Fibroblast of lung (primary cell): ENCODE results near the gene PUDP. TPM values are rescaled to one million over a fixed set of nuclear protein-coding genes. Genes with fewer than 3 reads are reported as not detected.

Source experiments
- DNase-seq, 2 donors: peaks; one replicate each; pipeline versions ENCODE4 v3.0.0 to v3.0.0-alpha.2; 2010; ENCODE audit warnings: low read depth in 2 of 2
- H2AFZ ChIP-seq: 2 replicates; pipeline ENCODE4 v1.5.1; 2012; ENCODE audit warnings: low read length, control low read depth, inconsistent platforms
- H3K27ac ChIP-seq: 2 replicates; pipeline ENCODE4 v1.5.1; 2011; ENCODE audit warnings: low read length, control low read depth; ENCODE audit not compliant: insufficient read depth
- H3K27me3 ChIP-seq: 2 replicates; pipeline ENCODE4 v1.5.1; 2011; ENCODE audit warnings: mild to moderate bottlenecking, low read length; ENCODE audit not compliant: control insufficient read depth, insufficient read depth
- H3K36me3 ChIP-seq: 2 replicates; pipeline ENCODE4 v1.5.1; 2011; ENCODE audit warnings: low read length; ENCODE audit not compliant: control insufficient read depth, insufficient read depth
- H3K4me1 ChIP-seq: 2 replicates; pipeline ENCODE4 v1.5.1; 2011; ENCODE audit warnings: low read length; ENCODE audit not compliant: control insufficient read depth, insufficient read depth; ENCODE audit errors: extremely low read depth
- H3K4me2 ChIP-seq: 2 replicates; pipeline ENCODE4 v1.5.1; 2011; ENCODE audit warnings: low read length, control low read depth; ENCODE audit not compliant: insufficient read depth; ENCODE audit errors: extremely low read depth
- H3K4me3 ChIP-seq, 4 experiments: fragments of 200-600 bp in 1 of 4; sonication (generic) in 1 of 4; replicated peaks in 1 of 4; 2 replicates each; pipeline ENCODE4 v1.5.1; 2011 to 2016; ENCODE audit warnings: low read length in 4 of 4, low read depth in 3 of 4, mild to moderate bottlenecking in 3 of 4, control low read depth in 2 of 4, inconsistent platforms in 1 of 4, mixed read lengths in 1 of 4; ENCODE audit not compliant: insufficient read depth in 1 of 4; ENCODE audit errors: control extremely low read depth in 1 of 4
- H3K79me2 ChIP-seq: 2 replicates; pipeline ENCODE4 v1.5.1; 2012; ENCODE audit warnings: mild to moderate bottlenecking, low read length, inconsistent platforms; ENCODE audit not compliant: control insufficient read depth, insufficient read depth
- H3K9ac ChIP-seq: 2 replicates; pipeline ENCODE4 v1.5.1; 2011; ENCODE audit warnings: mild to moderate bottlenecking, low read length, control low read depth; ENCODE audit not compliant: insufficient read depth
- H3K9me3 ChIP-seq: 2 replicates; pipeline ENCODE4 v1.5.1; 2012; ENCODE audit warnings: low read depth, low read length; ENCODE audit not compliant: control insufficient read depth, insufficient read depth
- H4K20me1 ChIP-seq: 2 replicates; pipeline ENCODE4 v1.5.1; 2011; ENCODE audit warnings: low read length; ENCODE audit not compliant: control insufficient read depth, insufficient read depth; ENCODE audit errors: extremely low read depth
- CTCF ChIP-seq, 2 donors: IDR thresholded peaks in 1 of 2; conservative IDR thresholded peaks in 1 of 2; 1 replicate in 1 of 2; 2 replicates in 1 of 2; pipeline ENCODE4 v1.5.1; 2011 to 2012; ENCODE audit warnings: low read length in 2 of 2, control low read depth in 1 of 2, inconsistent platforms in 1 of 2, low read depth in 1 of 2, mild to moderate bottlenecking in 1 of 2
- EZH2 ChIP-seq: IDR thresholded peaks from 2 replicates; pipeline ENCODE4 v1.5.1; 2012; ENCODE audit warnings: low read length, control low read depth, mild to moderate bottlenecking; ENCODE audit errors: missing control alignments
- polyA plus RNA-seq, 2 donors: library from polyadenylated mRNA; depleted of rRNA in 1 of 2; stranded (reverse) in 1 of 2; unstranded in 1 of 2; fragments of >200 nt; gene quantifications; 2 replicates each; pipeline ENCODE4 v1.2.1, GENCODE V29; 2011 to 2012; ENCODE audit warnings: missing spikeins in 1 of 2
- total RNA-seq: library from RNA; depleted of rRNA; stranded (reverse); fragments of >200 nt; gene quantifications from 2 replicates; pipeline ENCODE4 v1.2.1, GENCODE V29; 2014

Gene PUDP
- total and polyA plus RNA-seq, 2 donors (not counting 1 experiment from before 2014, with no cell fraction given): 7.6 to 19.8 TPM

- no peak for TF ChIP-seq CTCF (conservative IDR thresholded peaks at IDR 0.05 in 1 of 2, IDR thresholded peaks at IDR 0.05 in 1 of 2; ENCODE audit: low read depth in 1 of 2, low read length in 2 of 2)
- TF ChIP-seq EZH2: no peak
- H3K9me3 ChIP-seq: no peaks in the 10 kb centered on the region
- DNase-seq: no peak
Observed at GRCh38 chrX:7145454-7145853, 2.5 kb downstream of the PUDP start.

GRCh38 chrX:7143941-7144525 is 3.9 kb downstream of the PUDP start:
- Histone ChIP-seq H3K9ac (no peak overlapping the region), H3K36me3 (no peaks in the 10 kb centered on the region), H3K27ac (no peak overlapping the region), H3K9me3 (no peaks in the 10 kb centered on the region), H3K79me2 (peaks cover 20% of the 10 kb centered on the region), H2AFZ (no peak overlapping the region), H4K20me1 (no peaks in the 10 kb centered on the region), H3K27me3 (no peaks in the 10 kb centered on the region), H3K4me1 (peaks cover 8% of the 10 kb centered on the region), H3K4me2 (no peak overlapping the region), H3K4me3 (no peak overlapping the region)
- DNase-seq: no peak
- TF ChIP-seq CTCF (conservative IDR thresholded peaks at IDR 0.05 in 1 of 2, IDR thresholded peaks at IDR 0.05 in 1 of 2; ENCODE audit: low read depth in 1 of 2, low read length in 2 of 2) (no peak), EZH2 (no peak)

More at GRCh38 chrX:7145454-7145853, 2.5 kb downstream of the PUDP start:
- H3K9ac ChIP-seq: no peak overlapping the region
- H3K79me2 ChIP-seq: peaks cover 20% of the 10 kb centered on the region
- H3K36me3 ChIP-seq: no peaks in the 10 kb centered on the region
- H2AFZ ChIP-seq: no peak overlapping the region
- no peaks in the 10 kb centered on the region for H3K27me3 ChIP-seq
- H3K4me2 ChIP-seq: peak overlapping the region; percentile 15
- no peaks in the 10 kb centered on the region for H4K20me1 ChIP-seq
- no peak overlapping the region for H3K27ac ChIP-seq
- no peaks in the 10 kb centered on the region for H3K4me1 ChIP-seq
- H3K4me3 ChIP-seq: no peak overlapping the region

- Histone ChIP-seq H3K27me3 (no peaks in the 10 kb centered on the region), H3K9ac (no peak overlapping the region), H3K27ac (no peak overlapping the region), H3K4me1 (peaks cover 8% of the 10 kb centered on the region), H3K79me2 (peaks cover 22% of the 10 kb centered on the region), H3K4me2 (no peak overlapping the region), H3K36me3 (no peaks in the 10 kb centered on the region), H4K20me1 (no peaks in the 10 kb centered on the region), H3K4me3 (no peak overlapping the region), H3K9me3 (no peaks in the 10 kb centered on the region), H2AFZ (no peak overlapping the region)
- no peak for DNase-seq
- TF ChIP-seq CTCF (conservative IDR thresholded peaks at IDR 0.05 in 1 of 2, IDR thresholded peaks at IDR 0.05 in 1 of 2; ENCODE audit: low read depth in 1 of 2, low read length in 2 of 2): no peak
- no peak for TF ChIP-seq EZH2
Observed at GRCh38 chrX:7143076-7143475, 4.9 kb downstream of the PUDP start.
